GM12878 (cell line): ENCODE results near the gene CENPC. TPM values are rescaled to one million over a fixed set of nuclear protein-coding genes. Genes with fewer than 3 reads are reported as not detected.

Source experiments
- CTCF ChIP-seq, 3 experiments: IDR thresholded peaks in 2 of 3; conservative IDR thresholded peaks in 1 of 3; 2 replicates each; pipeline ENCODE4 v1.5.1; 2011; ENCODE audit warnings: low read depth in 3 of 3, low read length in 3 of 3, mild to moderate bottlenecking in 3 of 3, control low read depth in 2 of 3, moderate library complexity in 2 of 3, inconsistent platforms in 1 of 3, mixed read lengths in 1 of 3; ENCODE audit not compliant: control insufficient read depth in 2 of 3, insufficient read depth in 1 of 3; ENCODE audit errors: extremely low read depth in 1 of 3
- EGR1 ChIP-seq, 2 experiments: IDR thresholded peaks; 1 replicate in 1 of 2; 2 replicates in 1 of 2; pipeline ENCODE4 v1.6.1; 2011 to 2012; ENCODE audit warnings: low read depth in 2 of 2, low read length in 2 of 2, borderline replicate concordance in 1 of 2, mild to moderate bottlenecking in 1 of 2, moderate library complexity in 1 of 2
- HSF1 ChIP-seq: fragments of 150-350 bp; IDR thresholded peaks from 2 replicates; pipeline ENCODE4 v1.6.1; 2014; ENCODE audit warnings: mild to moderate bottlenecking, low read depth, low read length
- KAT2A ChIP-seq: conservative IDR thresholded peaks from 2 replicates; pipeline ENCODE4 v1.6.1; 2011; ENCODE audit warnings: low read depth, low read length; ENCODE audit not compliant: control insufficient read depth
- KLF5 ChIP-seq: fragments of 450-650 bp; IDR thresholded peaks from 2 replicates; pipeline ENCODE4 v1.6.1; 2014; ENCODE audit warnings: mild to moderate bottlenecking; ENCODE audit not compliant: partially characterized antibody
- MYC ChIP-seq: IDR thresholded peaks from 2 replicates; pipeline ENCODE4 v1.6.1; 2011; ENCODE audit warnings: mild to moderate bottlenecking, low read length, moderate library complexity, inconsistent platforms; ENCODE audit not compliant: insufficient read depth, insufficient replicate concordance, insufficient read length, severe bottlenecking
- PML ChIP-seq: IDR thresholded peaks from 2 replicates; pipeline ENCODE4 v1.6.1; 2012; ENCODE audit warnings: low read length, inconsistent platforms
- POU2F2 ChIP-seq: IDR thresholded peaks from 3 replicates; pipeline ENCODE4 v1.6.1; 2011; ENCODE audit warnings: low read depth, mild to moderate bottlenecking, low read length, borderline replicate concordance
- RBBP5 ChIP-seq: fragments of 200-600 bp; sonication (generic); conservative IDR thresholded peaks from 2 replicates; pipeline ENCODE4 v1.6.1; 2016
- REST ChIP-seq: IDR thresholded peaks from 2 replicates; pipeline ENCODE4 v1.6.1; 2012; ENCODE audit warnings: mild to moderate bottlenecking, low read depth, low read length
- RUNX3 ChIP-seq: IDR thresholded peaks from 2 replicates; pipeline ENCODE4 v1.6.1; 2012; ENCODE audit warnings: low read length, inconsistent platforms
- SKIL ChIP-seq: fragments of 450-650 bp; IDR thresholded peaks from 2 replicates; pipeline ENCODE4 v1.6.1; 2017; ENCODE audit warnings: mild to moderate bottlenecking, low read depth, inconsistent platforms; ENCODE audit not compliant: poor library complexity, severe bottlenecking
- SUZ12 ChIP-seq: fragments of 200-600 bp; sonication (generic); IDR thresholded peaks from one replicate; pipeline ENCODE4 v1.6.1; 2018; ENCODE audit warnings: antibody characterized with exemption, mild to moderate bottlenecking; ENCODE audit not compliant: unreplicated experiment
- ZBTB40 ChIP-seq: fragments of 450-650 bp; IDR thresholded peaks from 2 replicates; pipeline ENCODE4 v1.6.1; 2016; ENCODE audit warnings: mild to moderate bottlenecking, moderate library complexity, borderline replicate concordance
- polyA plus RNA-seq, 11 experiments: library from polyadenylated mRNA; depleted of rRNA in 4 of 11; unstranded in 6 of 11; stranded (reverse) in 5 of 11; fragments of >200 nt; fragmentation: Nextera tagmentation in 4 of 11; fragmentation: Illumina TruSeq in 1 of 11; extraction: Ambion mirVana in 4 of 11; extraction: Trizol in 1 of 11; gene quantifications; 1 replicate in 1 of 11; 2 replicates in 10 of 11; pipeline versions ENCODE4 v1.2.1 to v1.2.3, GENCODE V29; 2011 to 2016; ENCODE audit warnings: inconsistent platforms in 2 of 11, missing spikeins in 2 of 11, low read depth in 1 of 11
- total RNA-seq, 4 experiments: library from RNA; depleted of rRNA in 3 of 4; stranded (reverse); fragments of >200 nt in 3 of 4; fragmentation: Illumina TruSeq in 1 of 4; extraction: Trizol in 1 of 4; gene quantifications; 2 replicates each; pipeline versions ENCODE4 v1.2.1 to v1.2.3, GENCODE V29; 2013 to 2021

Gene CENPC
- total and polyA plus RNA-seq, 10 of the 15 experiments (the other 5 are each of a cell fraction or from before 2014, with no cell fraction given) = 13.1 to 34.9 (median 20.3) TPM

- TF ChIP-seq ZBTB40 = no peak
- TF ChIP-seq SUZ12 = no peak
- no peak for TF ChIP-seq HSF1
- TF ChIP-seq RUNX3 = peak; percentile 56
- TF ChIP-seq REST = no peak
- peak; percentile 92 for TF ChIP-seq PML
- peak in 1 of 2 experiments; percentile 75; a peak in 1 of 3 replicates for TF ChIP-seq EGR1 (IDR thresholded peaks at IDR 0.05; ENCODE audit: borderline replicate concordance in 1 of 2, low read depth in 2 of 2, low read length in 2 of 2)
- TF ChIP-seq RBBP5 = no peak
- TF ChIP-seq POU2F2 = peak; percentile 89; the same call in 2 of the 3 replicates
- no peak for TF ChIP-seq MYC
- TF ChIP-seq KLF5 = peak; percentile 50
- TF ChIP-seq KAT2A = no peak
- no peak for TF ChIP-seq CTCF (IDR thresholded peaks at IDR 0.05 in 2 of 3, conservative IDR thresholded peaks at IDR 0.05 in 1 of 3; ENCODE audit: control insufficient read depth in 2 of 3, extremely low read depth in 1 of 3, insufficient read depth in 1 of 3, low read depth in 3 of 3, low read length in 3 of 3)
- no peak for TF ChIP-seq SKIL
Measured at GRCh38 chr4:67545199-67546003, at the start of gene CENPC (continued).
